Neuronal stem cell (in vitro differentiated cells): ENCODE results near the gene DESI1. TPM values are rescaled to one million over a fixed set of nuclear protein-coding genes. Genes with fewer than 3 reads are reported as not detected.

ENCODE experiments used
- DNase-seq: peaks from one replicate; pipeline ENCODE4 v3.0.0-alpha.2; 2013; ENCODE audit warnings: low spot score
- H2AFZ ChIP-seq: one replicate; pipeline ENCODE4 v1.6.1; 2013; ENCODE audit warnings: mild to moderate bottlenecking, low read length, inconsistent platforms
- H2AK5ac ChIP-seq: 2 replicates; pipeline ENCODE4 v1.6.1; 2013; ENCODE audit warnings: low read depth, mild to moderate bottlenecking, inconsistent platforms, low read length, moderate library complexity, mixed read lengths
- H2BK120ac ChIP-seq: 2 replicates; pipeline ENCODE4 v1.6.1; 2013; ENCODE audit warnings: low read depth, mild to moderate bottlenecking, inconsistent platforms, low read length, moderate library complexity, mixed read lengths
- H2BK12ac ChIP-seq: one replicate; pipeline ENCODE4 v1.6.1; 2013; ENCODE audit warnings: low read length, inconsistent platforms
- H2BK15ac ChIP-seq: 2 replicates; pipeline ENCODE4 v1.6.1; 2013; ENCODE audit warnings: mild to moderate bottlenecking, low read length, inconsistent platforms, mixed read lengths
- H2BK5ac ChIP-seq: one replicate; pipeline ENCODE4 v1.6.1; 2013; ENCODE audit warnings: inconsistent platforms, mild to moderate bottlenecking, low read length, moderate library complexity
- H3K14ac ChIP-seq: one replicate; pipeline ENCODE4 v1.6.1; 2013; ENCODE audit warnings: low read length, inconsistent platforms
- H3K18ac ChIP-seq: 2 replicates; pipeline ENCODE4 v1.6.1; 2013; ENCODE audit warnings: low read length, inconsistent platforms
- H3K23ac ChIP-seq: 2 replicates; pipeline ENCODE4 v1.6.1; 2013; ENCODE audit warnings: low read depth, mild to moderate bottlenecking, mixed read lengths, low read length, inconsistent platforms; ENCODE audit not compliant: poor library complexity
- H3K27ac ChIP-seq: replicated peaks from 3 replicates; pipeline ENCODE4 v1.5.1; 2013; ENCODE audit warnings: low read length, inconsistent platforms
- H3K27me3 ChIP-seq, 3 experiments: 2 replicates each; pipeline ENCODE4 v1.6.1; 2013; ENCODE audit warnings: low read length in 3 of 3, mild to moderate bottlenecking in 2 of 3, inconsistent platforms in 1 of 3, low read depth in 1 of 3, mixed read lengths in 1 of 3, moderate library complexity in 1 of 3; ENCODE audit not compliant: control insufficient read depth in 3 of 3, insufficient read depth in 3 of 3
- H3K36me3 ChIP-seq, 2 donors: replicated peaks in 1 of 2; 2 replicates each; pipeline ENCODE4 v1.6.1; 2013; ENCODE audit warnings: low read length in 2 of 2; ENCODE audit not compliant: control insufficient read depth in 2 of 2, insufficient read depth in 2 of 2
- H3K4ac ChIP-seq: 2 replicates; pipeline ENCODE4 v1.6.1; 2013; ENCODE audit warnings: inconsistent platforms, mild to moderate bottlenecking, low read length, moderate library complexity
- H3K4me1 ChIP-seq, 2 donors: 1 replicate in 1 of 2; 2 replicates in 1 of 2; pipeline ENCODE4 v1.6.1; 2013; ENCODE audit warnings: low read length in 2 of 2, low read depth in 1 of 2; ENCODE audit not compliant: control insufficient read depth in 2 of 2, insufficient read depth in 1 of 2
- H3K4me2 ChIP-seq: one replicate; pipeline ENCODE4 v1.6.1; 2013; ENCODE audit warnings: mild to moderate bottlenecking, low read length, inconsistent platforms; ENCODE audit not compliant: insufficient read depth, poor library complexity, severe bottlenecking
- H3K4me3 ChIP-seq, 2 donors: 2 replicates each; pipeline ENCODE4 v1.5.1; 2013; ENCODE audit warnings: low read length in 2 of 2, mild to moderate bottlenecking in 2 of 2, inconsistent platforms in 1 of 2, moderate library complexity in 1 of 2
- H3K79me1 ChIP-seq: one replicate; pipeline ENCODE4 v1.6.1; 2013; ENCODE audit warnings: low read depth, mild to moderate bottlenecking, inconsistent platforms, low read length, moderate library complexity
- H3K9ac ChIP-seq: one replicate; pipeline ENCODE4 v1.6.1; 2013; ENCODE audit warnings: mild to moderate bottlenecking, low read depth, low read length, inconsistent platforms; ENCODE audit not compliant: poor library complexity
- H3K9me3 ChIP-seq, 2 donors: replicated peaks in 1 of 2; 2 replicates each; pipeline versions ENCODE3 to v1.6.1; 2013; ENCODE audit warnings: low read length in 2 of 2, mild to moderate bottlenecking in 2 of 2, inconsistent platforms in 1 of 2, low read depth in 1 of 2, mixed read lengths in 1 of 2, moderate library complexity in 1 of 2; ENCODE audit not compliant: control insufficient read depth in 2 of 2, insufficient read depth in 1 of 2
- H4K8ac ChIP-seq: one replicate; pipeline ENCODE4 v1.6.1; 2013; ENCODE audit warnings: low read depth, mild to moderate bottlenecking, inconsistent platforms, low read length, moderate library complexity
- H4K91ac ChIP-seq: one replicate; pipeline ENCODE4 v1.6.1; 2013; ENCODE audit warnings: low read length, low read depth, mild to moderate bottlenecking, inconsistent platforms; ENCODE audit not compliant: poor library complexity
- WGBS, 2 donors: extraction: QIAGEN DNeasy Blood & Tissue Kit; methylation state at CpG; one replicate each; pipeline ENCODE4 v1.1.7; 2013; ENCODE audit warnings: missing lambda C conversion rate in 2 of 2, mixed read lengths in 1 of 2; ENCODE audit not compliant: insufficient read length in 2 of 2, insufficient replicate concordance in 1 of 2; ENCODE audit errors: extremely low coverage in 2 of 2; 5-methylcytosine and 5-hydroxymethylcytosine counted together
- polyA plus RNA-seq, 2 experiments: library from polyadenylated mRNA; stranded (reverse); fragments of 200-250 nt; gene quantifications; one replicate each; pipeline ENCODE4 v1.2.3, GENCODE V29; 2013

The DESI1 gene
- polyA plus RNA-seq (2013, experiment 1 of 2) = 23.6 TPM
- polyA plus RNA-seq (2013, experiment 2 of 2) = 24.6 TPM

- peak within 1 kb of the TSS; percentile 81 for H2BK120ac ChIP-seq
- peak within 1 kb of the TSS; percentile 74 for H3K4me2 ChIP-seq
- H3K23ac ChIP-seq = peak within 1 kb of the TSS; percentile 99
- H3K27ac ChIP-seq = peak within 1 kb of the TSS; percentile 89
- H3K4ac ChIP-seq = peak within 1 kb of the TSS; percentile 100
- peak within 1 kb of the TSS; percentile 95 for H2BK15ac ChIP-seq
- peak within 1 kb of the TSS; percentile 63 for H2BK12ac ChIP-seq
- H4K91ac ChIP-seq = peak within 1 kb of the TSS; percentile 65
- WGBS, 2 donors = no CpG with 5 or more reads among the region's 40 CpGs
- H2AK5ac ChIP-seq = peak within 1 kb of the TSS; percentile 68
- peaks cover 15 to 36% of the 10 kb centered on the region in 2 donors for H3K36me3 ChIP-seq
- peak within 1 kb of the TSS; percentile 94 to 96 for H3K4me3 ChIP-seq
- H4K8ac ChIP-seq = peak within 1 kb of the TSS; percentile 97
- peak within 1 kb of the TSS; percentile 87 for H2BK5ac ChIP-seq
- no peaks in the 10 kb centered on the region for H3K27me3 ChIP-seq
- H3K79me1 ChIP-seq = peaks cover 10% of the 10 kb centered on the region
- no peaks in the 10 kb centered on the region for H3K9me3 ChIP-seq
- no peak for DNase-seq
- peak within 1 kb of the TSS; percentile 99 for H3K18ac ChIP-seq
- peak within 1 kb of the TSS; percentile 92 for H2AFZ ChIP-seq
- peak within 1 kb of the TSS; percentile 97 for H3K14ac ChIP-seq
- peaks cover 8 to 15% of the 10 kb centered on the region in 2 donors for H3K4me1 ChIP-seq
- H3K9ac ChIP-seq = peak within 1 kb of the TSS; percentile 100
Observed at GRCh38 chr22:41620589-41621098, at the start of gene DESI1. TSS of gene DESI1 (minus strand) at chr22:41621043. CDS start at chr22:41620839, 204 bp downstream.

DNA sequence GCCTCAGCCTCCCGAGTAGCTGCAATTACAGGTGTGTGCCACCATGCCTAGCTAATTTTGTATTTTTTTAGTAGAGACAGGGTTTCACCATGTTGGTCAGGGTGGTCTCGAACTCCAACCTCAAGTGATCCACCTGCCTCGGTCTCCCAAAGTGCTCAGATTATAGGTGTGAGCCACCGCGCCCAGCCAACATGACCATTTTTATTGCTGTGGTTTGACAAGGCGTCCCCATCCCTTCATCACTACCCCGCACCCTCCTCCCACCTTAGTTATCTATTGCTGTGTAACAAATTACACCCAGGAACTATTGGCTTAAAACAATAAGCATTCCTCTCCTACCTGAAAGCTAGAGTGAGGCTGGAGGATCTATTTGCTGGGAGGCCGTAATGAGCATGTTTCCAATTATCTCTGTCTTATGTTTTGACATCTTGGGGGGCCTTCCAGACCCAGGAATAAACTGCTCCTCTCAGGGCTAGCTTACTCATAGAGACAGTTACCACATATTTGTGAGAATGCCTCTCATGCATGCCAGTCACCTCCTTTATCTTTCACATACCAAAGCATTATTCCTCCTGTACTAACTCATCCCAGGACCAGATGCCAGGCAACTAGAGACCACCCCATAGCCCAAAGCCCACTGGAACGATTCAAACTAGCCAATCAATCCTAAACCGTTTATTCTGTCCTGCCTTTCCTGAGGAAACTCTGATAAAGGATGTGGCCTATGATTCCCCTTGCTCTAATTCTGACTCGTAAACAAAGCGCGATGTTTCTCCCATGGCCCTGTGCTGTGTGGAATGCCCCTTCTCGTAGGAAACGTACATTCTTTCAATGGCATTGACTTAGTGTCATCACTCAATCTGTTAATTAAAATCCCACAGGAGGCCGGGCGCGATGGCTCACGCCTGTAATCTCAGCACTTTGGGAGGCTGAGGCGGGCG is 48.4 kb upstream of the DESI1 start:
- Histone ChIP-seq H3K9me3 (no peaks in the 10 kb centered on the region), H3K23ac (no peak overlapping the region), H2BK12ac (no peak overlapping the region), H2AK5ac (no peak overlapping the region), H3K27me3 (no peaks in the 10 kb centered on the region), H2BK120ac (no peak overlapping the region), H3K4ac (no peak overlapping the region), H3K4me1 (peaks cover 7% of the 10 kb centered on the region in 2 donors), H3K4me2 (no peak overlapping the region), H3K14ac (no peak overlapping the region), H2BK15ac (no peak overlapping the region), H3K79me1 (no peaks in the 10 kb centered on the region), H2BK5ac (no peak overlapping the region), H3K9ac (no peak overlapping the region), H3K27ac (no peak overlapping the region), H3K4me3 (no peak overlapping the region), H3K36me3 (peaks cover 5 to 37% of the 10 kb centered on the region in 2 donors), H3K18ac (no peak overlapping the region), H4K8ac (no peak overlapping the region), H4K91ac (no peak overlapping the region), H2AFZ (no peak overlapping the region)
- no CpG with 5 or more reads among the region's 21 CpGs for WGBS, 2 donors
- DNase-seq = no peak

GRCh38 chr22:41664951-41665350 is 44.1 kb upstream of the DESI1 start:
- H2AFZ ChIP-seq = no peak overlapping the region
- no peaks in the 10 kb centered on the region for H3K9me3 ChIP-seq
- no peak overlapping the region for H3K14ac ChIP-seq
- H3K4me2 ChIP-seq = no peak overlapping the region
- H2BK15ac ChIP-seq = no peak overlapping the region
- H3K27ac ChIP-seq = no peak overlapping the region
- H3K18ac ChIP-seq = no peak overlapping the region
- no peaks in the 10 kb centered on the region for H3K79me1 ChIP-seq
- H3K4ac ChIP-seq = no peak overlapping the region
- H2BK12ac ChIP-seq = no peak overlapping the region
- no peak overlapping the region for H2AK5ac ChIP-seq
- WGBS, 2 donors = no CpG with 5 or more reads among the region's 3 CpGs
- H3K4me1 ChIP-seq = peaks cover 7% of the 10 kb centered on the region in 2 donors
- H3K23ac ChIP-seq = no peak overlapping the region
- H4K91ac ChIP-seq = no peak overlapping the region
- no peak overlapping the region for H3K9ac ChIP-seq
- peaks cover 28 to 56% of the 10 kb centered on the region in 2 donors for H3K36me3 ChIP-seq
- no peak for DNase-seq
- H2BK120ac ChIP-seq = no peak overlapping the region
- no peaks in the 10 kb centered on the region for H3K27me3 ChIP-seq
- no peak overlapping the region for H4K8ac ChIP-seq
- no peak overlapping the region for H2BK5ac ChIP-seq
- no peak overlapping the region for H3K4me3 ChIP-seq

- Histone ChIP-seq H3K36me3 (peaks cover 31 to 61% of the 10 kb centered on the region in 2 donors), H3K79me1 (no peaks in the 10 kb centered on the region), H2BK15ac (no peak overlapping the region), H3K27ac (no peak overlapping the region), H3K27me3 (no peaks in the 10 kb centered on the region), H3K9me3 (no peaks in the 10 kb centered on the region), H4K8ac (no peak overlapping the region), H3K14ac (no peak overlapping the region), H3K4ac (no peak overlapping the region), H3K23ac (no peak overlapping the region), H4K91ac (no peak overlapping the region), H2BK12ac (no peak overlapping the region), H3K18ac (no peak overlapping the region), H2BK120ac (no peak overlapping the region), H2AK5ac (no peak overlapping the region), H2AFZ (no peak overlapping the region), H3K4me1 (peaks cover 6 to 7% of the 10 kb centered on the region in 2 donors), H3K9ac (no peak overlapping the region), H3K4me3 (no peak overlapping the region), H2BK5ac (no peak overlapping the region), H3K4me2 (no peak overlapping the region)
- no peak for DNase-seq
Observed at GRCh38 chr22:41664490-41664889, 43.6 kb upstream of the DESI1 start.
